AG20443 (cell line): ENCODE data around the gene LRP3.

ENCODE experiments used
- DNase-seq: peaks from one replicate; pipeline ENCODE4 v3.0.0; 2012; ENCODE audit warnings: low spot score, mixed read lengths

LRP3 gene

GRCh38 chr19:33238481-33239149 lies 44.5 kb downstream of the LRP3 start:
- no peak for DNase-seq

GRCh38 chr19:33239223-33239975 lies 45.3 kb downstream of the LRP3 start:
- no peak for DNase-seq

GRCh38 chr19:33240181-33240771 lies 46.1 kb downstream of the LRP3 start:
- DNase-seq: no peak

- no peak for DNase-seq
Measured at GRCh38 chr19:33241091-33241529, 47.0 kb downstream of the LRP3 start.

- peak; percentile 61 for DNase-seq
Measured at GRCh38 chr19:33241530-33242101, 47.5 kb downstream of the LRP3 start.

GRCh38 chr19:33242131-33242530 lies 48.0 kb downstream of the LRP3 start:
- DNase-seq: no peak

GRCh38 chr19:33242911-33243310 lies 48.8 kb downstream of the LRP3 start:
- DNase-seq: no peak

GRCh38 chr19:33245948-33246708 lies 52.0 kb downstream of the LRP3 start:
- DNase-seq: no peak

- no peak for DNase-seq
Measured at GRCh38 chr19:33246709-33247440, 52.7 kb downstream of the LRP3 start.

GRCh38 chr19:33247441-33247819 lies 53.3 kb downstream of the LRP3 start:
- no peak for DNase-seq

GRCh38 chr19:33248104-33248503 lies 54.0 kb downstream of the LRP3 start:
- no peak for DNase-seq

GRCh38 chr19:33248553-33248953 lies 54.4 kb downstream of the LRP3 start:
- no peak for DNase-seq

GRCh38 chr19:33248954-33249613 lies 55.0 kb downstream of the LRP3 start:
- DNase-seq: no peak

- no peak for DNase-seq
Measured at GRCh38 chr19:33249740-33250366, 55.7 kb downstream of the LRP3 start.

- DNase-seq: no peak
Measured at GRCh38 chr19:33250500-33250899, 56.4 kb downstream of the LRP3 start.

GRCh38 chr19:33251076-33251475 lies 56.9 kb downstream of the LRP3 start:
- DNase-seq: no peak

- DNase-seq: no peak
Measured at GRCh38 chr19:33251526-33252090, 57.5 kb downstream of the LRP3 start.

GRCh38 chr19:33252418-33252962 lies 58.4 kb downstream of the LRP3 start:
- DNase-seq: no peak

- no peak for DNase-seq
Measured at GRCh38 chr19:33252971-33253370, 58.8 kb downstream of the LRP3 start.
